RWPE2 (cell line): ENCODE measurements around the gene PITPNB.

Experiments used
- ATAC-seq: fragments of 200-7000 bp; cut with Tn5 transposase; 3 replicates; pipeline ENCODE4 v1.9.1; 2021; ENCODE audit warnings: low read depth
- DNase-seq: peaks from one replicate; pipeline ENCODE4 v3.0.0-alpha.2; 2020; ENCODE audit warnings: low spot score
- H3K27ac ChIP-seq: fragments of 450-650 bp; 2 replicates; pipeline ENCODE4 v1.5.1; 2017; ENCODE audit warnings: mild to moderate bottlenecking; ENCODE audit not compliant: poor library complexity, severe bottlenecking
- H3K27me3 ChIP-seq: fragments of 250-450 bp; sonication (Bioruptor Pico); 2 replicates; pipeline ENCODE4 v1.5.1; 2021; ENCODE audit warnings: mild to moderate bottlenecking, moderate library complexity; ENCODE audit not compliant: insufficient read depth, poor library complexity, severe bottlenecking
- H3K36me3 ChIP-seq: fragments of 250-450 bp; sonication (Bioruptor Pico); 2 replicates; pipeline ENCODE4 v1.5.1; 2020; ENCODE audit warnings: low read depth, mild to moderate bottlenecking, moderate library complexity
- H3K4me1 ChIP-seq: fragments of 250-450 bp; sonication (Bioruptor Pico); 2 replicates; pipeline ENCODE4 v1.5.1; 2021; ENCODE audit warnings: mild to moderate bottlenecking, moderate library complexity; ENCODE audit not compliant: insufficient read depth, poor library complexity, severe bottlenecking
- H3K4me3 ChIP-seq: fragments of 250-450 bp; sonication (Bioruptor Pico); 2 replicates; pipeline ENCODE4 v1.5.1; 2021; ENCODE audit warnings: mild to moderate bottlenecking, moderate library complexity; ENCODE audit not compliant: severe bottlenecking
- H3K9me3 ChIP-seq: fragments of 250-450 bp; sonication (Bioruptor Pico); 2 replicates; pipeline ENCODE4 v1.5.1; 2021; ENCODE audit warnings: mild to moderate bottlenecking, moderate library complexity; ENCODE audit not compliant: severe bottlenecking
- CTCF ChIP-seq: fragments of 450-650 bp; IDR thresholded peaks from one replicate; pipeline ENCODE4 v1.5.1; 2017; ENCODE audit warnings: mild to moderate bottlenecking, moderate library complexity; ENCODE audit not compliant: poor library complexity, severe bottlenecking

Gene PITPNB

GRCh38 chr22:27913162-27913741, 5.8 kb downstream of the PITPNB start:
- no peak overlapping the region for H3K27ac ChIP-seq
- ATAC-seq = no peak
- H3K4me1 ChIP-seq = peaks cover 25% of the 10 kb centered on the region
- H3K36me3 ChIP-seq = peaks cover 75% of the 10 kb centered on the region
- DNase-seq = no peak
- TF ChIP-seq CTCF = no peak
- H3K27me3 ChIP-seq = no peaks in the 10 kb centered on the region
- no peaks in the 10 kb centered on the region for H3K9me3 ChIP-seq
- no peak overlapping the region for H3K4me3 ChIP-seq

GRCh38 chr22:27912101-27912500, 7.0 kb downstream of the PITPNB start:
- H3K4me1 ChIP-seq = peaks cover 16% of the 10 kb centered on the region

GRCh38 chr22:27911330-27911729, 7.7 kb downstream of the PITPNB start:
- Histone ChIP-seq H3K9me3 (no peaks in the 10 kb centered on the region), H3K27ac (no peak overlapping the region), H3K4me1 (peaks cover 9% of the 10 kb centered on the region), H3K27me3 (no peaks in the 10 kb centered on the region), H3K36me3 (peaks cover 76% of the 10 kb centered on the region), H3K4me3 (no peak overlapping the region)
- DNase-seq = no peak
- no peak for ATAC-seq
- no peak for TF ChIP-seq CTCF

More at GRCh38 chr22:27912101-27912500, 7.0 kb downstream of the PITPNB start:
- no peak for TF ChIP-seq CTCF
- ATAC-seq (no peak), DNase-seq (no peak)
- H3K27ac ChIP-seq = no peak overlapping the region
- H3K4me3 ChIP-seq = no peak overlapping the region
- peaks cover 75% of the 10 kb centered on the region for H3K36me3 ChIP-seq
- H3K9me3 ChIP-seq = no peaks in the 10 kb centered on the region
- no peaks in the 10 kb centered on the region for H3K27me3 ChIP-seq

- DNase-seq (no peak), ATAC-seq (no peak)
- Histone ChIP-seq H3K4me3 (no peak overlapping the region), H3K27ac (no peak overlapping the region), H3K27me3 (no peaks in the 10 kb centered on the region), H3K36me3 (peaks cover 86% of the 10 kb centered on the region), H3K9me3 (no peaks in the 10 kb centered on the region), H3K4me1 (no peaks in the 10 kb centered on the region)
- no peak for TF ChIP-seq CTCF
Observed at GRCh38 chr22:27906241-27906640, 12.8 kb downstream of the PITPNB start.

- Histone ChIP-seq H3K27me3 (no peaks in the 10 kb centered on the region), H3K4me1 (no peaks in the 10 kb centered on the region), H3K27ac (no peak overlapping the region), H3K4me3 (no peak overlapping the region), H3K9me3 (no peaks in the 10 kb centered on the region), H3K36me3 (peaks cover 86% of the 10 kb centered on the region)
- ATAC-seq = no peak
- no peak for DNase-seq
- TF ChIP-seq CTCF = no peak
Observed at GRCh38 chr22:27905653-27906052, 13.4 kb downstream of the PITPNB start.
